ENCODE data around the gene SCRN2.

The SCRN2 gene

DNA sequence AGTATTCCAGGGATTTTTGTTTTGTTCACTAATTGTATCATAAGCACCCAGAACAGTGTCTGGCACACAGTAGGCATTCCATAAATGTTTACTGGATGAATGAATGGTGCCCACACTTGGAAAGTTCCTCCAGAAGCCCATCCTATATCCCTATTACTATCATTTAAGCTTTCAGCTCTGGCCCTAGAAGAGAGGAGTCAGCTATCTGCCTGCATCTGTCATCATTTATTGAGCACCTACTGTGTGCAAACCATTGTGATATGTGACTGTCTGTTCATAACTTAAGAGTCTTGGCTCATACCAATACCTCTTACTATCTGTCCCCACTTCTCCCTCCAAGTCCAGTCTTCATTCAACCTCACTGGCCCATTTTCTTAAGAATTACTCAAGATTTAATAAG is 30.0 kb upstream of the SCRN2 start:
- no peak for DNase-seq

DNA sequence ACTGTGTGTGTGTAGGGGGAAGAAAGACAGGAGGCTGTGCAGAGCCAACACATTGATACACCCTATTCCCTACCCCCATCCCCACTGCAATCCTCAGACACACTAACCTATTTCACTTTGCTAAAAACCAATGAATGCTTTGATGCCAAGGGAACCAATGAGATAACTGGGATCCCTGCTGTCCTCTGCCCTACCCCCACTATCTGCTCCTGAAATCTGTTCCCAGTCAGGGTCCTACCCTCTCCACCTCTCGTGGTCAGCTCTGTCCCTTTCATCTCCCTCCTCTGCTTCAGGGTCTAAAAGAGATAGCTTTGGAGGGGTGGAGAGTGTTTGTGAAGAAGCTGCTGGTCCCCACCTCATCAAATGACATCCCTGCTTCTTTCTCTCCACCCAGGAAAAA is 29.0 kb upstream of the SCRN2 start:
- peak; percentile 46 for DNase-seq

DNA sequence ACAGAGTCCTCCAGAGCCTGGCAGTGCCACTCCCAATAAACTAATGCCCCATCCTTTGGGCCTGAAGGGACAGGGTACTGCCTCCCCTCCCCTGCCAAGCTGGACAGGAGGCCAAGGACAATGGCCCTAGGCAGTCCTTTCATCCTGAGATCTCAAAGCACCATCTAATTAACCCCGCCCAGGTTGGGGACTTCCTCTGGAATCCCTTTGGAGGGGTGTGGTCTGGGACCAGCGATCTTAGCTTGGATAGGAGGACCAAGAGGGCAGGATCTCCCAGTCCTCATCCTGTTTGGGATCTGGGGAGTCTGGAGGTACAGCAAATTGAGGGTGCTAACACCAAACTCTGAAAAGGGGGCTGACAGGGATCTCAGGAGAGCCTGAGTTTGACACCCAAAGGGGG is 28.0 kb upstream of the SCRN2 start:
- DNase-seq, result peak; percentile 77

- no peak for DNase-seq
Measured at GRCh38 chr17:47867813-47868533, 26.9 kb upstream of the SCRN2 start.

GRCh38 chr17:47866941-47867340 is 25.9 kb upstream of the SCRN2 start:
- no peak for DNase-seq

GRCh38 chr17:47864791-47865216 is 23.7 kb upstream of the SCRN2 start:
- peak; percentile 74 for DNase-seq

DNA sequence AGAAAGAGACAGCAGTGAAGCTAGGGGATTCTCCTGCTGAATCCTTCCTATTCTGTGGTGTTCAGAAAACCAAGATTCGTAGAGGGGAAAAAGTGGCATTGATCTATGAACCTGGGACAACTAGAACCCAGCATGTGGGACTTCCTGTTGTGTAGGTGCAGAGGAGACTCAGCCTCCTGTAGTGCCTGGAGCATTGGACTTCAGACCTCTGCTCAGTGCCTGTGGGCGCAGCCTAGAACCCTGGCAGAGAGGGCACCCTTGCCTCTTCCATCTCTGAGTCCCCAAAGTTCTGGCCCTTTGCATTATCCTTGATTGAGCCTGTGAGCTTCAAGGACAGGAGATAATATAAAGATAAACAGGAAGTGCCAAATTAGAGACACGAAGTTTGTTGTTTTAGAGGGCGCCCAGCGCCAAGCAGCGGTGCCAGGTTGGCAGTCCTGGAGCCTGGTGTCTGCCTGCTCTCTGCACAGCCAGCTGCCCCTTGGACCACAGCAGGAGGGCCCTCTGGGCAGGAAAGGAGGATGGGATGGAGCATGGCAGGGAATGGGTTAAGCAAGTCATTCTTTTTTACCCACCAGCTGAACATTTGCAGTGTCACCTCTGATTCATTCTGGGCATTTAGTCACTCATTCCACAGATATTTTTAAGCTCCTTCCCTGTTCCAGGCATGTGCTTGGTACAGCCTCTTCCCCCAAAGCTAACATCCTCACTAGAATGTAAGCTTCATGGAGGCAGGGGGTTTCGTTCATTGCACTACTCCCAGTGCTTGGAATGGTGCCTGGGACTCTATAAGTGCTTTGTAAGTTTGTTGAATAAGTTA is 21.8 kb upstream of the SCRN2 start:
- DNase-seq, result peak; percentile 78

DNA sequence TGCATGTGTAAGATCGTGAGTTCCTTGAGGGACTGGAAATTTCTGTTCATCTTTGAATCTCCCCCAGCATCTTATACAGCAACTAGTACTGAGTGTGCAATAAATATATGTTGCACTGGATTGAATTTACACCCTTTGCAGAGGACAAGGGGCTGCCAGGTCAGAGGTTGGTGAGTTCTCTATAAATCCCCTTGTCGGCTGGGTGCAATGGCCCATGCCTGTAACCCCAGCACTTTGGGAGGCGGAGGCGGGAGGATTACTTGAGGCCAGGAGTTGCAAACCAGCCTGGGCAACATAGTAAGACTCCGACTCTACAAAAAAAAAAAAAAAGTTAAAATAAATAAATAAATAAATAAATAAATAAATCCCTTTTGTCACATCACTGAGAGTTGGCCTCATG is 19.3 kb upstream of the SCRN2 start:
- DNase-seq, result no peak

- DNase-seq, result no peak
Measured at GRCh38 chr17:47857551-47858455, 16.7 kb upstream of the SCRN2 start.

- DNase-seq, result no peak
Measured at GRCh38 chr17:47856830-47857229, 15.8 kb upstream of the SCRN2 start.

- DNase-seq, result no peak
Measured at GRCh38 chr17:47855737-47856136, 14.7 kb upstream of the SCRN2 start.

- no peak for DNase-seq
Measured at GRCh38 chr17:47853616-47854015, 12.5 kb upstream of the SCRN2 start.

- no peak for DNase-seq
Measured at GRCh38 chr17:47852113-47852949, 11.3 kb upstream of the SCRN2 start.

DNA sequence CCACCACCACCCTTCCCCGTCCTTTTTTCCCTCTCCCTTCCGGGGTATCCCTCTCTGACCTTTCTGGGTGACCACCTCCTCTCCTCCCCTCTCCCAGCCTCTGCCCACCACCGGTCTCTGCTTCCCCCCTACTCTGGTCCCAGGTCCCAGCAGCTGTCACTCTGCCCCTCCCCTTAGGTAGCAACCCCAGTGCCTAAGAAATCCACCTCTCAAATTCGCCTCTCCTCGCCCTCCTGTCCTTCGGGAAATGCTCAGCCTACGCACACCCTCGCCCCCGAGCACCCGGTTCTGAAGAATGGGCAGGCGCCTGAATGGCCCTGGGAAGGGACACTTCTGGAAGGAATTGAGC is 10.7 kb upstream of the SCRN2 start:
- DNase-seq, result no peak

- DNase-seq, result peak; percentile 93
Measured at GRCh38 chr17:47850692-47851573, 9.9 kb upstream of the SCRN2 start, which contains the start of gene SP6. Gene SP6 (minus strand): TSS chr17:47851163. CDS start chr17:47848429, 2,734 bp downstream.

- peak; percentile 70 for DNase-seq
Measured at GRCh38 chr17:47850373-47850691, 9.3 kb upstream of the SCRN2 start.

GRCh38 chr17:47848198-47848513 is 7.1 kb upstream of the SCRN2 start:
- no peak for DNase-seq

DNA sequence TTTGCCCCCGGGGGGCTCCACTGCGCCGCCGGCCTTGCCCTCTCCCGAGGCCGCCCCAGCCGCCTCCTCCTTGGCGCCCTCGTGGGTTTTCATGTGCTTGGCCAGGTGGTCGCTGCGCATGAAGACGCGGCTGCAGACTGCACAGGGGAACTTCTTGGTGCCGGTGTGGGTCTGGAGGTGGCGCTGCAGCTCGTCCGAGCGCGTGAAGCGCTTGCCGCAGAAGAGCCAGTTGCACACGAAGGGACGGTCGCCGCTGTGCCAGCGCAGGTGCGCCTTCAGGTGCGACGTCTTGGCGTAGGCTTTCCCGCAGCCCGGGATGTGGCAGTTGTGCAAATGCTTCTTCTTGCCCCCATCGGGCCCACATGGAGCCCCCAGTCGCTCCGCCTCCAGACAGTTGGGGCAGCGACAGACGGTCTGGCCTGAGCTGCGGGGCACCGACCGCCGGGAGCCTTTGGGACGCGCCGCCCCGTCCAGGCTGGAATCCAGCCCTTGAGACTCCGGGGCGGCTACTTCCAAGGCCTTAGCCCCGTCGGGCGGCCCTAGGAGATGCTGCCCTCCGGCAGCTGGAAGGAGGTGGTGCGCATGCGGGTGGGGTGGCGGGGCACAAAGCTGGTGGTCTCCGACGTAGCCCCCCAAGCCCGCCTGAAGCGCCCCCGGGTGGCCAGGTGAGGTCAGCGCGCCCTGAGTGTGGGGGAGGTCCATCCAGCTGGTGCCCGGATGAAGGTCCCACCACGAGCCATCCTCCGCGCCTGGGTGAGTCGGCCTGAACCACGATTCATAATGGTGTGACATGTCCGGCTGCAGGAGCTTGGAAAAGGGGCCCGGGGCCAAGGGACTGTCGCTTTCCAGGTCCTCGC is 6.5 kb upstream of the SCRN2 start:
- no peak for DNase-seq

GRCh38 chr17:47846716-47847340 is 5.8 kb upstream of the SCRN2 start:
- DNase-seq, result no peak

DNA sequence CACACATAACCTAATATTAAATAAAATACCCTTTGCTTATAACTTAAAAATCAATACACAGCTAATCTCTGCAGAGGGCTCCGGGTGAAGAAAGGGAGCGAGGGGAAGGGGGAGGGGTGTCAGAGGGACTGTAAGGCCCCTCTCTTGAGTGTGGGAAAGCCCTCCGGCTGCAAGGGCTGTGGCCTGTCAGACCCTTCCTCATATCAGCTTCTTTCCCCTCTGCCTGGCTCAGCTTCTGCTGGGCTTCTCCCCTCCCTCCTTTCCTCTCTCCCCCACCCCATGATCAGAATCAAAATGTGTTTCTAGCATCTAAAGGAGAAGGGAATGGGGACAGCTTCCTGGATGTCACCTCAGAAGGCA is 4.6 kb upstream of the SCRN2 start:
- no peak for DNase-seq

Data from NCI-H69 (cell line).